GM19372 (cell line): ENCODE measurements around the gene CCBE1.
"Not testable (repeated sequence)": the region's sequence is repeated elsewhere in the genome, so short reads cannot be mapped to it uniquely, and the experiment has no call there.

ENCODE experiments used
- ATAC-seq: cut with Tn5 transposase; IDR thresholded peaks from one replicate; pipeline ENCODE4 v1.9.1; 2021; ENCODE audit warnings: mild to moderate bottlenecking, low read depth, moderate library complexity; ENCODE audit not compliant: unreplicated experiment

CCBE1 gene

GRCh38 chr18:59697236-59697932 lies at the start of gene CCBE1:
CCBE1 (minus strand) TSS chr18:59697423.
- peak; percentile 59 for ATAC-seq

- no peak for ATAC-seq
Observed at GRCh38 chr18:59744271-59744721, 47.1 kb upstream of the CCBE1 start.

- no peak for ATAC-seq
Observed at GRCh38 chr18:59743566-59743965, 46.3 kb upstream of the CCBE1 start.

GRCh38 chr18:59742325-59743111 lies 45.3 kb upstream of the CCBE1 start:
- no peak for ATAC-seq

- no peak for ATAC-seq
Observed at GRCh38 chr18:59740141-59740540, 42.9 kb upstream of the CCBE1 start.

- ATAC-seq, result no peak
Observed at GRCh38 chr18:59737776-59738300, 40.6 kb upstream of the CCBE1 start.

GRCh38 chr18:59737335-59737734 lies 40.1 kb upstream of the CCBE1 start:
- ATAC-seq, result not testable (repeated sequence)

- ATAC-seq, result no peak
Observed at GRCh38 chr18:59736061-59736460, 38.8 kb upstream of the CCBE1 start.

GRCh38 chr18:59735269-59735860 lies 38.1 kb upstream of the CCBE1 start:
- no peak for ATAC-seq

- no peak for ATAC-seq
Observed at GRCh38 chr18:59733421-59733820, 36.2 kb upstream of the CCBE1 start.

- ATAC-seq, result no peak
Observed at GRCh38 chr18:59730896-59731295, 33.7 kb upstream of the CCBE1 start.

GRCh38 chr18:59729781-59730180 lies 32.6 kb upstream of the CCBE1 start:
- ATAC-seq, result no peak

- no peak for ATAC-seq
Observed at GRCh38 chr18:59728816-59729215, 31.6 kb upstream of the CCBE1 start.

- ATAC-seq, result no peak
Observed at GRCh38 chr18:59725142-59725541, 27.9 kb upstream of the CCBE1 start.

GRCh38 chr18:59724103-59724502 lies 26.9 kb upstream of the CCBE1 start:
- no peak for ATAC-seq

GRCh38 chr18:59721931-59722330 lies 24.7 kb upstream of the CCBE1 start:
- no peak for ATAC-seq

- no peak for ATAC-seq
Observed at GRCh38 chr18:59721211-59721610, 24.0 kb upstream of the CCBE1 start.

- no peak for ATAC-seq
Observed at GRCh38 chr18:59719544-59720181, 22.4 kb upstream of the CCBE1 start.

- no peak for ATAC-seq
Observed at GRCh38 chr18:59718464-59719157, 21.4 kb upstream of the CCBE1 start.

GRCh38 chr18:59718108-59718463 lies 20.9 kb upstream of the CCBE1 start:
- ATAC-seq, result no peak
